ENCODE data around the gene KTI12. TPM values are rescaled to one million over a fixed set of nuclear protein-coding genes. Genes with fewer than 3 reads are reported as not detected.
A peak's percentile ranks its signal among the peaks of the same experiment; 100 is the strongest.

KTI12 gene
- total RNA-seq, 2 experiments from 2014 or later = 16.4 to 16.8 TPM

GRCh38 chr1:52003877-52004276 is 29.7 kb downstream of the KTI12 start:
- Histone ChIP-seq H3K4me1 (ENCODE audit: insufficient read depth, low read length, poor library complexity, severe bottlenecking) (no peaks in the 10 kb centered on the region), H3K9me2 (ENCODE audit: insufficient read depth, low read length) (no peaks in the 10 kb centered on the region), H3K36me3 (ENCODE audit: insufficient read depth, low read length) (no peaks in the 10 kb centered on the region), H3K79me2 (ENCODE audit: insufficient read depth, low read depth, low read length) (no peaks in the 10 kb centered on the region), H3K27ac (ENCODE audit: low read depth, low read length, poor library complexity, severe bottlenecking) (no peak overlapping the region), H4K20me1 (ENCODE audit: insufficient read depth, low read length) (no peaks in the 10 kb centered on the region), H3K4me3 (ENCODE audit: low read depth, low read length, poor library complexity, severe bottlenecking) (no peak overlapping the region), H3K4me2 (ENCODE audit: low read length) (no peak overlapping the region), H3K9me3 (ENCODE audit: low read length) (no peaks in the 10 kb centered on the region), H2AFZ (ENCODE audit: low read length) (no peak overlapping the region)
- CTCF ChIA-PET (ENCODE audit: unreplicated experiment) = no interaction called here
- DNase-seq (ENCODE audit: low spot score) = no peak
- no TSS peak for BruUV-seq (replicated peaks)
- POLR2A ChIA-PET = interaction anchor here (0.7 kb wide), 1 partner anchor 272 kb away, joined by 5 read pairs; no protein-coding TSS in a partner anchor
- intact Hi-C loops (cut with micrococcal nuclease; ENCODE audit: unreplicated experiment) = loop anchor here (5.0 kb wide), 1 partner anchor 197 kb away; no protein-coding TSS in a partner anchor
- TF ChIP-seq CTCF (conservative IDR thresholded peaks at IDR 0.05; ENCODE audit: low read length) (no peak), EZH2phosphoT487 (IDR thresholded peaks at IDR 0.05; ENCODE audit: borderline replicate concordance, low read depth, low read length) (no peak)

- Histone ChIP-seq H2AFZ (ENCODE audit: low read length) (no peak overlapping the region), H3K4me2 (ENCODE audit: low read length) (no peak overlapping the region), H3K9me3 (ENCODE audit: low read length) (no peaks in the 10 kb centered on the region), H3K36me3 (ENCODE audit: insufficient read depth, low read length) (no peaks in the 10 kb centered on the region), H3K79me2 (ENCODE audit: insufficient read depth, low read depth, low read length) (no peaks in the 10 kb centered on the region), H3K27ac (ENCODE audit: low read depth, low read length, poor library complexity, severe bottlenecking) (no peak overlapping the region), H3K9me2 (ENCODE audit: insufficient read depth, low read length) (no peaks in the 10 kb centered on the region), H3K4me3 (ENCODE audit: low read depth, low read length, poor library complexity, severe bottlenecking) (no peak overlapping the region), H3K4me1 (ENCODE audit: insufficient read depth, low read length, poor library complexity, severe bottlenecking) (no peaks in the 10 kb centered on the region), H4K20me1 (ENCODE audit: insufficient read depth, low read length) (no peaks in the 10 kb centered on the region)
- TF ChIP-seq EZH2phosphoT487 (IDR thresholded peaks at IDR 0.05; ENCODE audit: borderline replicate concordance, low read depth, low read length) = no peak
- TF ChIP-seq CTCF (conservative IDR thresholded peaks at IDR 0.05; ENCODE audit: low read length) = peak; percentile 96
- intact Hi-C loops (cut with micrococcal nuclease; ENCODE audit: unreplicated experiment) = loop anchor here (1.0 to 5.0 kb wide), 2 partner anchors 105 to 195 kb away; no protein-coding TSS in a partner anchor
- ChIA-PET CTCF (ENCODE audit: unreplicated experiment) (interaction anchor here (0.6 to 1.0 kb wide), 2 partner anchors 105 to 159 kb away, joined by 3 read pairs; no protein-coding TSS in a partner anchor), POLR2A (no interaction called here)
- no TSS peak for BruUV-seq (replicated peaks)
- DNase-seq (ENCODE audit: low spot score) = peak; percentile 86
Measured at GRCh38 chr1:52002038-52002917, 31.3 kb downstream of the KTI12 start.

- no peaks in the 10 kb centered on the region for H3K9me3 ChIP-seq (ENCODE audit: low read length)
- no peak overlapping the region for H3K4me3 ChIP-seq (ENCODE audit: low read depth, low read length, poor library complexity, severe bottlenecking)
- no peak overlapping the region for H3K27ac ChIP-seq (ENCODE audit: low read depth, low read length, poor library complexity, severe bottlenecking)
- intact Hi-C loops (cut with micrococcal nuclease; ENCODE audit: unreplicated experiment) = no loop called here
- no peaks in the 10 kb centered on the region for H3K9me2 ChIP-seq (ENCODE audit: insufficient read depth, low read length)
- TF ChIP-seq EZH2phosphoT487 (IDR thresholded peaks at IDR 0.05; ENCODE audit: borderline replicate concordance, low read depth, low read length) (no peak), CTCF (conservative IDR thresholded peaks at IDR 0.05; ENCODE audit: low read length) (no peak)
- no peaks in the 10 kb centered on the region for H4K20me1 ChIP-seq (ENCODE audit: insufficient read depth, low read length)
- BruUV-seq (replicated peaks) = no TSS peak
- ChIA-PET CTCF (ENCODE audit: unreplicated experiment) (no interaction called here), POLR2A (interaction anchor here (0.5 to 0.9 kb wide), 4 partner anchors 9 to 257 kb away, joined by 3 read pairs; no protein-coding TSS in a partner anchor)
- H3K4me2 ChIP-seq (ENCODE audit: low read length) = no peak overlapping the region
- no peak for DNase-seq (ENCODE audit: low spot score)
- no peak overlapping the region for H2AFZ ChIP-seq (ENCODE audit: low read length)
- no peaks in the 10 kb centered on the region for H3K79me2 ChIP-seq (ENCODE audit: insufficient read depth, low read depth, low read length)
- no peaks in the 10 kb centered on the region for H3K4me1 ChIP-seq (ENCODE audit: insufficient read depth, low read length, poor library complexity, severe bottlenecking)
- no peaks in the 10 kb centered on the region for H3K36me3 ChIP-seq (ENCODE audit: insufficient read depth, low read length)
Measured at GRCh38 chr1:51998701-51999100, 34.9 kb downstream of the KTI12 start.

Measured in OCI-LY7 (cell line).